Measurements from ENCODE around the gene GABBR2. TPM values are rescaled to one million over a fixed set of nuclear protein-coding genes. Genes with fewer than 3 reads are reported as not detected.

Gene GABBR2
- total and polyA plus RNA-seq, 2 donors (not counting 1 experiment from before 2014, with no cell fraction given), result 0.03 TPM; not detected in 1

GRCh38 chr9:98698856-98699255, 9.9 kb downstream of the GABBR2 start:
- Histone ChIP-seq H3K36me3 (replicated peaks in 1 of 2; ENCODE audit: control extremely low read depth in 1 of 2, control insufficient read depth in 1 of 2, extremely low read depth in 1 of 2, insufficient read depth in 2 of 2, low read length in 1 of 2) (no peaks in the 10 kb centered on the region), H4K20me1 (ENCODE audit: control insufficient read depth, insufficient read depth, low read length, poor library complexity, severe bottlenecking) (no peaks in the 10 kb centered on the region), H3K27me3 (replicated peaks in 1 of 4; ENCODE audit: control extremely low read depth in 1 of 4, control insufficient read depth in 3 of 4, insufficient read depth in 4 of 4, low read length in 3 of 4) (peaks cover 0 to 5% (median 2%) of the 10 kb centered on the region in 4 experiments), H3K9ac (ENCODE audit: low read length) (no peak overlapping the region), H3K4me2 (replicated peaks; ENCODE audit: low read depth, low read length, poor library complexity, severe bottlenecking) (no peak overlapping the region), H3K9me3 (ENCODE audit: control extremely low read depth in 1 of 3, control insufficient read depth in 2 of 3, insufficient read depth in 1 of 3, low read length in 2 of 3) (no peaks in the 10 kb centered on the region), H3K4me3 (ENCODE audit: control extremely low read depth in 1 of 5, extremely low read depth in 1 of 5, insufficient read depth in 1 of 5, low read depth in 2 of 5, low read length in 4 of 5) (no peak overlapping the region), H3K79me2 (ENCODE audit: control insufficient read depth, insufficient read depth, low read length) (no peaks in the 10 kb centered on the region), H3K27ac (ENCODE audit: low read length in 2 of 2) (no peak overlapping the region), H3K4me1 (ENCODE audit: control insufficient read depth in 2 of 2, insufficient read depth in 2 of 2, low read length in 2 of 2) (no peaks in the 10 kb centered on the region), H2AFZ (ENCODE audit: insufficient read depth, low read depth, low read length, poor library complexity, severe bottlenecking) (no peak overlapping the region)
- no peak for ATAC-seq (ENCODE audit: low read depth)
- ChIA-PET CTCF (no interaction called here), POLR2A (no interaction called here)
- Mint-ChIP-seq H3K4me1 (no peaks in the 10 kb centered on the region), H3K27me3 (peaks cover 43% of the 10 kb centered on the region), H3K4me3 (no peak overlapping the region), H3K27ac (no peak overlapping the region), H3K9me3 (ENCODE audit: insufficient read depth) (peaks cover 4% of the 10 kb centered on the region)
- WGBS (ENCODE audit: insufficient coverage), result 73% methylated on average over 3 of the region's 6 CpGs
- TF ChIP-seq EZH2 (IDR thresholded peaks at IDR 0.05; ENCODE audit: borderline replicate concordance, insufficient read depth, low read depth, low read length, poor library complexity, severe bottlenecking) (no peak), CTCF (IDR thresholded peaks at IDR 0.05) (no peak)
- no peak for DNase-seq
- intact Hi-C loops (cut with micrococcal nuclease), result no loop called here

- H3K4me3 ChIP-seq (ENCODE audit: control extremely low read depth in 1 of 5, extremely low read depth in 1 of 5, insufficient read depth in 1 of 5, low read depth in 2 of 5, low read length in 4 of 5), result no peak overlapping the region
- H3K4me2 ChIP-seq (replicated peaks; ENCODE audit: low read depth, low read length, poor library complexity, severe bottlenecking), result no peak overlapping the region
- Mint-ChIP-seq H3K4me3 (no peak overlapping the region), H3K27ac (no peak overlapping the region), H3K9me3 (ENCODE audit: insufficient read depth) (no peaks in the 10 kb centered on the region), H3K4me1 (no peaks in the 10 kb centered on the region), H3K27me3 (peaks cover 30% of the 10 kb centered on the region)
- no peak overlapping the region for H2AFZ ChIP-seq (ENCODE audit: insufficient read depth, low read depth, low read length, poor library complexity, severe bottlenecking)
- WGBS (ENCODE audit: insufficient coverage), result 92% methylated on average over 2 of the region's 2 CpGs
- H3K4me1 ChIP-seq (ENCODE audit: control insufficient read depth in 2 of 2, insufficient read depth in 2 of 2, low read length in 2 of 2), result no peaks in the 10 kb centered on the region
- DNase-seq (no peak), ATAC-seq (ENCODE audit: low read depth) (no peak)
- no peak overlapping the region for H3K27ac ChIP-seq (ENCODE audit: low read length in 2 of 2)
- H3K36me3 ChIP-seq (replicated peaks in 1 of 2; ENCODE audit: control extremely low read depth in 1 of 2, control insufficient read depth in 1 of 2, extremely low read depth in 1 of 2, insufficient read depth in 2 of 2, low read length in 1 of 2), result no peaks in the 10 kb centered on the region
- intact Hi-C loops (cut with micrococcal nuclease), result no loop called here
- no peak overlapping the region for H3K9ac ChIP-seq (ENCODE audit: low read length)
- ChIA-PET POLR2A (no interaction called here), CTCF (no interaction called here)
- no peaks in the 10 kb centered on the region for H3K9me3 ChIP-seq (ENCODE audit: control extremely low read depth in 1 of 3, control insufficient read depth in 2 of 3, insufficient read depth in 1 of 3, low read length in 2 of 3)
- peaks cover 0 to 7% (median 2%) of the 10 kb centered on the region in 4 experiments for H3K27me3 ChIP-seq (replicated peaks in 1 of 4; ENCODE audit: control extremely low read depth in 1 of 4, control insufficient read depth in 3 of 4, insufficient read depth in 4 of 4, low read length in 3 of 4)
- H4K20me1 ChIP-seq (ENCODE audit: control insufficient read depth, insufficient read depth, low read length, poor library complexity, severe bottlenecking), result no peaks in the 10 kb centered on the region
- no peaks in the 10 kb centered on the region for H3K79me2 ChIP-seq (ENCODE audit: control insufficient read depth, insufficient read depth, low read length)
- TF ChIP-seq CTCF (IDR thresholded peaks at IDR 0.05), result no peak
- TF ChIP-seq EZH2 (IDR thresholded peaks at IDR 0.05; ENCODE audit: borderline replicate concordance, insufficient read depth, low read depth, low read length, poor library complexity, severe bottlenecking), result no peak
Observed at GRCh38 chr9:98694943-98695342, 13.8 kb downstream of the GABBR2 start.

Data from B cell (primary cell).